Neural cell (in vitro differentiated cells): Measurements from ENCODE around the gene ENO2. TPM values are rescaled to one million over a fixed set of nuclear protein-coding genes. Genes with fewer than 3 reads are reported as not detected.
A peak's percentile ranks its signal among the peaks of the same experiment; 100 is the strongest.

ENCODE experiments used
- H2AFZ ChIP-seq: fragments of 200-600, 300-800 bp; sonication (generic), shearing (Covaris generic); 2 replicates; pipeline ENCODE4 v1.6.0; 2014; ENCODE audit warnings: low read depth, mild to moderate bottlenecking, antibody characterized with exemption, low read length, moderate library complexity
- H3F3A ChIP-seq: fragments of 200-600 bp; shearing (Covaris generic); 2 replicates; pipeline ENCODE4 v1.6.1; 2016; ENCODE audit warnings: mild to moderate bottlenecking, moderate library complexity, mixed read lengths, antibody characterized with exemption, low read length; ENCODE audit not compliant: insufficient read depth, poor library complexity, severe bottlenecking
- H3K27ac ChIP-seq: fragments of 200-600, 300-800 bp; sonication (generic), shearing (Covaris generic); 2 replicates; pipeline ENCODE4 v1.5.1; 2014; ENCODE audit warnings: mild to moderate bottlenecking, low read length, moderate library complexity
- H3K27me3 ChIP-seq: fragments of 300-800, 200-600 bp; sonication (generic), shearing (Covaris generic); 2 replicates; pipeline ENCODE4 v1.6.0; 2014; ENCODE audit warnings: mild to moderate bottlenecking, low read depth, low read length, moderate library complexity; ENCODE audit not compliant: insufficient read depth
- H3K36me3 ChIP-seq: fragments of 300-800, 200-600 bp; sonication (generic), shearing (Covaris generic); 2 replicates; pipeline ENCODE4 v1.5.1; 2014; ENCODE audit warnings: mild to moderate bottlenecking, antibody characterized with exemption, low read length, moderate library complexity; ENCODE audit not compliant: insufficient read depth
- H3K4me2 ChIP-seq: fragments of 300-800, 200-600 bp; sonication (generic), shearing (Covaris generic); 2 replicates; pipeline ENCODE4 v1.6.0; 2014; ENCODE audit warnings: mild to moderate bottlenecking, low read length
- H3K4me3 ChIP-seq: fragments of 300-800, 200-600 bp; sonication (generic), shearing (Covaris generic); 2 replicates; pipeline ENCODE4 v1.5.1; 2014; ENCODE audit warnings: mild to moderate bottlenecking, low read length, moderate library complexity
- H3K79me2 ChIP-seq: fragments of 200-600 bp; shearing (Covaris generic); replicated peaks from 2 replicates; pipeline ENCODE4 v1.6.0; 2014; ENCODE audit warnings: mild to moderate bottlenecking, low read length, moderate library complexity; ENCODE audit not compliant: insufficient read depth
- H3K9ac ChIP-seq: fragments of 300-800, 200-600 bp; sonication (generic), shearing (Covaris generic); 2 replicates; pipeline ENCODE4 v1.6.1; 2016; ENCODE audit warnings: mild to moderate bottlenecking, low read length, mixed read lengths
- H3K9me2 ChIP-seq: fragments of 200-600 bp; shearing (Covaris generic); 2 replicates; pipeline ENCODE4 v1.6.1; 2016; ENCODE audit warnings: mild to moderate bottlenecking, low read length, mixed read lengths; ENCODE audit not compliant: insufficient read depth
- H3K9me3 ChIP-seq: fragments of 200-600, 300-800 bp; sonication (generic), shearing (Covaris generic); 2 replicates; pipeline ENCODE4 v1.6.1; 2016; ENCODE audit warnings: mild to moderate bottlenecking, mixed run types, low read length, moderate library complexity, mixed read lengths
- H4K20me1 ChIP-seq: fragments of 200-600 bp; shearing (Covaris generic); 2 replicates; pipeline ENCODE4 v1.6.1; 2016; ENCODE audit warnings: mild to moderate bottlenecking, mixed run types; ENCODE audit not compliant: insufficient read depth
- EP300 ChIP-seq: fragments of 450-650 bp; conservative IDR thresholded peaks from 2 replicates; pipeline ENCODE4 v1.6.1; 2014; ENCODE audit warnings: antibody characterized with exemption, mild to moderate bottlenecking, moderate library complexity; ENCODE audit not compliant: poor library complexity, severe bottlenecking
- EZH2 ChIP-seq: fragments of 200-600, 300-800 bp; shearing (Covaris generic), sonication (generic); IDR thresholded peaks from 2 replicates; pipeline ENCODE4 v1.6.1; 2014; ENCODE audit warnings: antibody characterized with exemption, low read length, borderline replicate concordance, mild to moderate bottlenecking; ENCODE audit not compliant: insufficient read depth, poor library complexity, severe bottlenecking
- MXI1 ChIP-seq: fragments of 450-650 bp; conservative IDR thresholded peaks from 2 replicates; pipeline ENCODE4 v1.6.1; 2014; ENCODE audit warnings: antibody characterized with exemption, mild to moderate bottlenecking; ENCODE audit not compliant: poor library complexity, severe bottlenecking
- POLR2AphosphoS5 ChIP-seq: IDR thresholded peaks from 2 replicates; pipeline ENCODE4 v1.6.1; 2012
- RAD21 ChIP-seq: fragments of 450-650 bp; conservative IDR thresholded peaks from 2 replicates; pipeline ENCODE4 v1.6.1; 2014; ENCODE audit warnings: antibody characterized with exemption, mild to moderate bottlenecking, moderate library complexity
- SMC3 ChIP-seq: fragments of 450-650 bp; conservative IDR thresholded peaks from 2 replicates; pipeline ENCODE4 v1.6.1; 2014; ENCODE audit warnings: antibody characterized with exemption, mild to moderate bottlenecking, moderate library complexity; ENCODE audit not compliant: poor library complexity
- TAF1 ChIP-seq: IDR thresholded peaks from 2 replicates; pipeline ENCODE4 v1.6.1; 2012; ENCODE audit warnings: low read depth
- polyA plus RNA-seq: library from polyadenylated mRNA; depleted of rRNA; stranded (reverse); fragments of >200 nt; gene quantifications from 2 replicates; pipeline ENCODE4 v1.2.3, GENCODE V29; 2014
- TF ChIP-seq, protein P1 (sequence below): IDR thresholded peaks from 2 replicates; pipeline ENCODE4 v1.6.1; 2012; ENCODE audit warnings: borderline replicate concordance
- TF ChIP-seq, protein P2 (sequence below): fragments of 450-650 bp; IDR thresholded peaks from 2 replicates; pipeline ENCODE4 v1.5.1; 2014; ENCODE audit warnings: antibody characterized with exemption, mild to moderate bottlenecking, moderate library complexity; ENCODE audit not compliant: poor library complexity, severe bottlenecking

Gene ENO2
- polyA plus RNA-seq, 1 donor from 2014 or later, result 193 TPM

DNA sequence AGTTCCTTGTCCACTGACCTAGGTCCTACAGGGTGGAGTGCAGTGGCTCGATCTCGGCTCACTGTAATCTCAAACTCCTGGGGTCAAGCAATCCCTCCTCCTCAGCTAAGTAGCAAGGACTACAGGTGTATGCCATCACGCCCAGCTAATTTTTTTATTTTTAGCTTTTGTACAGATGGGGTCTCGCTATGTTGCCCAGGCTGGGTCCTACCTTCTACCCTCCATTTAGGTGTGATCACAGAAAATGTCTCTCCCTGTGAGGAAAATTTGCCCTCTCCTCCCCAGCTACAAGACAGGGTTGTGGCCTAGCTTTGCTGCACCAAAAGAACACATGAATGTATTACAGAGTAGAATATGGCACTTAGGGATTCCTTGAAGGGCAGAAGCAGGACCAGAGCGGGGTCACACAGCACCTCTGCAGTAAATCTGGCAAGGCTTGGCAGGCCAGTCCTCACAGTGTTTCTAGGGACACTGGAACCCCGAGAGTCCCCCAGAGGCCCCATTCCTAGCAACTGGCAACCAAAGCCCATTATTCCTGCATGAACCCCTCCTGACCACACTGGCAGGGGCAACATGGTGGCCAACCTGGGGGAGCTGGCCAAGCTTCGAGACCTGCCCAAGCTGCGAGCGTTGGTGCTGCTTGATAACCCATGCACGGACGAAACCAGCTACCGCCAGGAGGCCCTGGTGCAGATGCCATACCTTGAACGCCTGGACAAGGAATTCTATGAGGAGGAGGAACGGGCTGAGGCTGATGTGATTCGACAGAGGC lies 2.0 kb upstream of the ENO2 start:
- H3K4me2 ChIP-seq, result no peak overlapping the region
- no peaks in the 10 kb centered on the region for H4K20me1 ChIP-seq
- H3K36me3 ChIP-seq, result no peaks in the 10 kb centered on the region
- no peaks in the 10 kb centered on the region for H3K9me2 ChIP-seq
- no peaks in the 10 kb centered on the region for H3K27me3 ChIP-seq
- no peak overlapping the region for H3K4me3 ChIP-seq
- no peak for TF ChIP-seq MXI1
- no peak for TF ChIP-seq EZH2
- no peak for TF ChIP-seq POLR2AphosphoS5
- TF ChIP-seq, protein P1, sequence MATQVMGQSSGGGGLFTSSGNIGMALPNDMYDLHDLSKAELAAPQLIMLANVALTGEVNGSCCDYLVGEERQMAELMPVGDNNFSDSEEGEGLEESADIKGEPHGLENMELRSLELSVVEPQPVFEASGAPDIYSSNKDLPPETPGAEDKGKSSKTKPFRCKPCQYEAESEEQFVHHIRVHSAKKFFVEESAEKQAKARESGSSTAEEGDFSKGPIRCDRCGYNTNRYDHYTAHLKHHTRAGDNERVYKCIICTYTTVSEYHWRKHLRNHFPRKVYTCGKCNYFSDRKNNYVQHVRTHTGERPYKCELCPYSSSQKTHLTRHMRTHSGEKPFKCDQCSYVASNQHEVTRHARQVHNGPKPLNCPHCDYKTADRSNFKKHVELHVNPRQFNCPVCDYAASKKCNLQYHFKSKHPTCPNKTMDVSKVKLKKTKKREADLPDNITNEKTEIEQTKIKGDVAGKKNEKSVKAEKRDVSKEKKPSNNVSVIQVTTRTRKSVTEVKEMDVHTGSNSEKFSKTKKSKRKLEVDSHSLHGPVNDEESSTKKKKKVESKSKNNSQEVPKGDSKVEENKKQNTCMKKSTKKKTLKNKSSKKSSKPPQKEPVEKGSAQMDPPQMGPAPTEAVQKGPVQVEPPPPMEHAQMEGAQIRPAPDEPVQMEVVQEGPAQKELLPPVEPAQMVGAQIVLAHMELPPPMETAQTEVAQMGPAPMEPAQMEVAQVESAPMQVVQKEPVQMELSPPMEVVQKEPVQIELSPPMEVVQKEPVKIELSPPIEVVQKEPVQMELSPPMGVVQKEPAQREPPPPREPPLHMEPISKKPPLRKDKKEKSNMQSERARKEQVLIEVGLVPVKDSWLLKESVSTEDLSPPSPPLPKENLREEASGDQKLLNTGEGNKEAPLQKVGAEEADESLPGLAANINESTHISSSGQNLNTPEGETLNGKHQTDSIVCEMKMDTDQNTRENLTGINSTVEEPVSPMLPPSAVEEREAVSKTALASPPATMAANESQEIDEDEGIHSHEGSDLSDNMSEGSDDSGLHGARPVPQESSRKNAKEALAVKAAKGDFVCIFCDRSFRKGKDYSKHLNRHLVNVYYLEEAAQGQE, result no peak
- TF ChIP-seq, protein P2, sequence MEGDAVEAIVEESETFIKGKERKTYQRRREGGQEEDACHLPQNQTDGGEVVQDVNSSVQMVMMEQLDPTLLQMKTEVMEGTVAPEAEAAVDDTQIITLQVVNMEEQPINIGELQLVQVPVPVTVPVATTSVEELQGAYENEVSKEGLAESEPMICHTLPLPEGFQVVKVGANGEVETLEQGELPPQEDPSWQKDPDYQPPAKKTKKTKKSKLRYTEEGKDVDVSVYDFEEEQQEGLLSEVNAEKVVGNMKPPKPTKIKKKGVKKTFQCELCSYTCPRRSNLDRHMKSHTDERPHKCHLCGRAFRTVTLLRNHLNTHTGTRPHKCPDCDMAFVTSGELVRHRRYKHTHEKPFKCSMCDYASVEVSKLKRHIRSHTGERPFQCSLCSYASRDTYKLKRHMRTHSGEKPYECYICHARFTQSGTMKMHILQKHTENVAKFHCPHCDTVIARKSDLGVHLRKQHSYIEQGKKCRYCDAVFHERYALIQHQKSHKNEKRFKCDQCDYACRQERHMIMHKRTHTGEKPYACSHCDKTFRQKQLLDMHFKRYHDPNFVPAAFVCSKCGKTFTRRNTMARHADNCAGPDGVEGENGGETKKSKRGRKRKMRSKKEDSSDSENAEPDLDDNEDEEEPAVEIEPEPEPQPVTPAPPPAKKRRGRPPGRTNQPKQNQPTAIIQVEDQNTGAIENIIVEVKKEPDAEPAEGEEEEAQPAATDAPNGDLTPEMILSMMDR, result no peak
- TF ChIP-seq EP300, result no peak
- TF ChIP-seq SMC3, result no peak
- no peak for TF ChIP-seq RAD21
- TF ChIP-seq TAF1, result no peak
- no peak overlapping the region for H3K27ac ChIP-seq
- H2AFZ ChIP-seq, result no peak overlapping the region
- no peaks in the 10 kb centered on the region for H3F3A ChIP-seq
- H3K79me2 ChIP-seq, result peaks cover 16% of the 10 kb centered on the region
- H3K9me3 ChIP-seq, result no peaks in the 10 kb centered on the region
- H3K9ac ChIP-seq, result no peak overlapping the region

DNA sequence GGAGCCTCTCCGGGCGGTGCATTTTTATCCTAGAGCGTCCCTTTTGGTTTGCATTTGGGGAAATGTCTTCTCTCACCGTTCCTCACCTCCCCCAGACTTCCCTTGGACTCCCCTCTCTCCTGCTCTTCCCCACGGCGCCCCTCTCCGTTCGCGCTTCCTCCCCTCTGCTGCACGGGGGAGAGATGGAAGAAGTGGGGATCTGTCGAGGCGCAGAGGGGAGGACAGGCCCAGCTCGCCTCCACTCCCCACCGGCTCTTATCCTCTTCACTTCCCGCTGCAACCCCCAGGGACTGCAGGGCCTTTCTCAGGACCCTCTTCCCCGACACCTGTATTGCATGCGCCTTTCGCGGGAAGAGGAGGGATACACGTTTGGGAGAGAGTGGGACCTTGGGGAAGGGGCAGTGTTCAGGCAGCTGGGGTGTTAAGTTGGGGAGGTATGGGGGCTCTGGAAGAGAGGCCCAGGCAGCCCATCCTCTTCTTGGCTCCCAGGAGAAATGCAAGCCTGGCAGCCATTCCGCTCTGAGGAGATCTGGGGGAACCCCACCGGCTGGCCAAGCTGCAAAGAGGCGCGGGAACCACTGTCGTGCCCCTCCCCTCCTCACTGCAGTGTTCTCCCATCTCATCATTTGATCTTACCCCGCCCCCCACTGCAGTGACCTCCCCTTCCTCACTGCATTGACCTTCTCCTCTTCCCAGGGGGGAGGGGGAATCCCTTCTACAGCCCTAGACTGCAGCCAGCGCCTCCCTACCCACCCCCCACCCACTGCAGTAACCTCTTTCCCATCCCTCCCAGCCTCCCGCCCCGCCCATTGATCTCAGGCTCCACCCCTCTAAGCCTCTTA lies 788 bp downstream of the ENO2 start:
- TF ChIP-seq SMC3 (no peak), RAD21 (no peak), EP300 (no peak), TAF1 (no peak), POLR2AphosphoS5 (no peak), MXI1 (no peak), EZH2 (no peak)
- TF ChIP-seq, protein P2, result no peak
- TF ChIP-seq, protein P1, result no peak
- Histone ChIP-seq H3K4me3 (peak overlapping the region; percentile 97), H3K27ac (peak overlapping the region; percentile 93), H2AFZ (no peak overlapping the region), H4K20me1 (no peaks in the 10 kb centered on the region), H3K27me3 (no peaks in the 10 kb centered on the region), H3F3A (no peaks in the 10 kb centered on the region), H3K36me3 (no peaks in the 10 kb centered on the region), H3K9me3 (no peaks in the 10 kb centered on the region), H3K9me2 (no peaks in the 10 kb centered on the region), H3K4me2 (peak overlapping the region; percentile 88), H3K79me2 (peaks cover 16% of the 10 kb centered on the region), H3K9ac (peak overlapping the region; percentile 96)
